Stimulated activated CD4-positive, alpha-beta T cell treated with anti-CD3 and anti-CD28 coated beads, TNF-alpha, amount 100 ng/mL, for 4 hours (primary cell): ENCODE measurements around the gene CCDC116.
"Not testable (repeated sequence)": the region's sequence is repeated elsewhere in the genome, so short reads cannot be mapped to it uniquely, and the experiment has no call there.

Source experiments
- DNase-seq, 3 experiments: peaks; one replicate each; pipeline ENCODE4 v3.0.0-alpha.2; 2020; ENCODE audit warnings: low read depth in 3 of 3

The CCDC116 gene

GRCh38 chr22:21631025-21631424 lies 1.5 kb upstream of the CCDC116 start:
- no peak for DNase-seq

DNA sequence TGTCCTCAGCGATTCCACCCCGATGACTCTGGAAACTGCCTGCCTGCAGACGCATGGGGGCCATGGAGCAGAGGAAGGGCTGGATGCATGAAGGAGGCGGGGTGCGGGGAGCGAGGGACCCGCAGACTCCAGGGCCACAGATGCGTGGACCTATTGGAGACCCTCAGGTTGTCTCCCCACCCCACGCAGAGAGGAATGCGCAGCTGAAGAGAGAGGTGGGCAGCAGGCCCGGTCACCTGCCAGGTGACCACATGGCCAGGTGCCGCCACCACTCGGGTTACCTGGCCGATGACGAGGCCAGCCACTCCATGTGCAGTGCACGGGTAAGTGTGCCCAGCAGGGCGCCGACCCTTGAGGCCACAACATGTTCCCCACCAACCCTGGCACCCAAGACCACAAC lies 371 bp downstream of the CCDC116 start:
- no peak for DNase-seq

DNA sequence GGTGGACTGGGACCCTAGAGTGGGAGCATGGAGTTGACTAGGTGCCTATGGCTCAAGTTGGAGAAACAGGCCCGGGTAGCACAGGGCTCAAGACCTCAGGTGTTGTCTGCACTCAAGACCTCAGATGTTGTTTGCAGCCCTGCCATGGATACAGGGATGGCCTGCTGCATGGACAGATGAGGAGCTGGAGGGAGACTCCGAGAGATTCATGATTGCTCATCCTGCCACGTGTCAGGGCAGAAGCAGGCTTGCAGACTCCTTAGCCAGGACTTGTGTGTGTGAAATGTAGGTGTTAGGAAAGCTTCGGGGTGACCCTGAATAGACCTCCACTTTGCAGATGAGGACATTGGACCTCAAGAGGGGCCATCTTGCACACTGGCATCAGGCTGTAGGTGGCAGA lies 921 bp downstream of the CCDC116 start:
- no peak for DNase-seq

GRCh38 chr22:21634081-21634480 lies 1.5 kb downstream of the CCDC116 start:
- DNase-seq, result no peak

DNA sequence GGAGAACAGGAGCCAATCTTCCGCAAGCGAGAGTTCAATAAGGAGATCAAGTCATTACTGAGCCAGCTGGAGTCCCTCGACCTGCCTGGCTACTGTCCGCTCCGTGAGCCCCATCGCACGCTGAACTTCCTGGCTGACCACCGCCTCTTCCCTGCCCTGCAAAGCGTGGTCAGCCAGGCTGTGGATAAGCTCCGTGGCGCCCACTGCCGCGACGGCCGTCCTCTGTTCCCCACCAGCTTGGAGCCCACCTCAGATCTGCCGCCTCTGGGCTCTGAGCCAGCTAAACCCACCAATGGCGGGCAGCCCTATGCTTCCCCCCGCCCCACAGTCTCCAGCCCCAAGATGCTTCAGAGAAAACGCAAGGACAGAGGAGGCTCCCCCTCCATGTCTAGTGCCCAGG lies 2.3 kb downstream of the CCDC116 start:
- no peak for DNase-seq

GRCh38 chr22:21635771-21636510 lies 3.4 kb downstream of the CCDC116 start:
- no peak for DNase-seq

DNA sequence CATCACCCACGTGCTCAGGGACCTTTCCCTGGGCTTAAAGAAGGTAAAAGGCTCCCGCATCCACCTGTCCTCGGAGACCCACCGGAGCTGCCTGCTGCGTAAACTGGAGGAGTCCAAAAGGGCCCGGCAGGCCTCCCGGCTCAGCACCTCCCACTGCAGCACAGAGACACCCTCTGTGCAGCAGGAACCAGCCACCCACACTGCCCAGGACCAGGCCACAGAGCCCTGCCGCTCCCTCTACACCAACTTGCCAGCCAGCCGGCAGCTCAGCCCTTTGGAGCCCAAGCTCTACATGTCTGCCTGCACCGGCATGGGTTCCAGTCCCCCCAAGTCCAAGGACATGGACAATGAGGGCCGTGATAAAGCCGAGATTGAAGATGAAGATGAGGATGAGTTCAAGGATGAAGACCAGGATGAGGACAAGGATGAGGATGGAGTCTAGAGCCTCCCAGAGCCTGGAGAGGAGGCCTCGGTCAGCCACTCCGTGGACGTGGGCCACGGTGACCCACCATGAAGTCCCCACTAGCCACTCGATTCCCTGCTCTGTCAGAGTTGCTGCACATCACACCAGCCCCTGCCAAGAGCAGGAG lies 4.2 kb downstream of the CCDC116 start:
- no peak for DNase-seq

- DNase-seq, result not testable (repeated sequence)
These were observed 4.9 kb downstream of the CCDC116 start for GRCh38 chr22:21637450-21637849.

DNA sequence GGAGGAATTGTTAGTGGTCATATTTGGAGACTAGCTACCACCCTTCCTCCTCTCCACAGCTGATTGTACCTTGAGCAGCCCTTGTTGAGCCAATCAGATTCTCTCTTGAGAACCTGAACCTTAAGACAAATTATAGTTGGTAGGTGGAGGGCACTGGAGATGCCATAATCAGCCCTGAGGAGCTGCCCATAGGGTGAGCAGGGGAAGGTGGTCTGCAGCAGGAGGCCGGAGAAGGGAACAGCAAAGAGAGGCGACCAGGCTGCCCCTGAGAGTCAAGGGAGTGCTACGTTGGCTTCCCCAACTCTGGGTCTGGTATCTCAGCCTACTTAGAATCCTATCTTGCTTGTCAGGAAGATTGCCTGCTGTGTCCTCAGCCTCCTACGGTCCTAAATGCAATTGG lies 6.8 kb downstream of the CCDC116 start:
- DNase-seq, result no peak

DNA sequence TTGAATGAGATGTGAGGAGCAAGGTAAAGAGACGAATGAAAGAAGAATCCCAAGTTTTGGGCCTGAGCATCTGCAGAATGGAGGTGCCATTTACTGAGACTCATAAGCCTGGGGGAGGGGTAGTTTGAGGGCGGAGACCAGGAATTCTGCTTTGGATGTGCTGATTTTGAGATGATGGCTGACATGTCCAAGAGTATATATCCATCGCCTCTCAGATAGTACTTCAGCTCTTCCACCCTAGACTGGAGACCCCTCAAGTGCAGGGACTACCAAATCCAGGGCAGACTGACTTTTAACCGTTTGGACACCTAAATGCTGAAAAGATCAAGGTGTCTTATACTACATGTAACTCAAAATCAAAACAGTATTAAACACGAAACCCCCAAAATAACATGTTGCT lies 8.2 kb downstream of the CCDC116 start:
- DNase-seq, result no peak

- no peak for DNase-seq
These were observed 8.8 kb downstream of the CCDC116 start for GRCh38 chr22:21641417-21641788.

GRCh38 chr22:21641789-21642583 lies 9.4 kb downstream of the CCDC116 start, which contains the start of gene SDF2L1:
Gene SDF2L1, plus strand, starts transcription at chr22:21642302. Its CDS starts 35 bp downstream, at chr22:21642337.
- peak; percentile 94 to 97 (median 97) for DNase-seq

- DNase-seq, result peak; percentile 38 to 44 (median 39)
These were observed 10.3 kb downstream of the CCDC116 start for GRCh38 chr22:21642584-21643448.

GRCh38 chr22:21643533-21644357 lies 11.2 kb downstream of the CCDC116 start:
- no peak for DNase-seq

- DNase-seq, result not testable (repeated sequence)
These were observed 13.0 kb downstream of the CCDC116 start for GRCh38 chr22:21645513-21645912.

DNA sequence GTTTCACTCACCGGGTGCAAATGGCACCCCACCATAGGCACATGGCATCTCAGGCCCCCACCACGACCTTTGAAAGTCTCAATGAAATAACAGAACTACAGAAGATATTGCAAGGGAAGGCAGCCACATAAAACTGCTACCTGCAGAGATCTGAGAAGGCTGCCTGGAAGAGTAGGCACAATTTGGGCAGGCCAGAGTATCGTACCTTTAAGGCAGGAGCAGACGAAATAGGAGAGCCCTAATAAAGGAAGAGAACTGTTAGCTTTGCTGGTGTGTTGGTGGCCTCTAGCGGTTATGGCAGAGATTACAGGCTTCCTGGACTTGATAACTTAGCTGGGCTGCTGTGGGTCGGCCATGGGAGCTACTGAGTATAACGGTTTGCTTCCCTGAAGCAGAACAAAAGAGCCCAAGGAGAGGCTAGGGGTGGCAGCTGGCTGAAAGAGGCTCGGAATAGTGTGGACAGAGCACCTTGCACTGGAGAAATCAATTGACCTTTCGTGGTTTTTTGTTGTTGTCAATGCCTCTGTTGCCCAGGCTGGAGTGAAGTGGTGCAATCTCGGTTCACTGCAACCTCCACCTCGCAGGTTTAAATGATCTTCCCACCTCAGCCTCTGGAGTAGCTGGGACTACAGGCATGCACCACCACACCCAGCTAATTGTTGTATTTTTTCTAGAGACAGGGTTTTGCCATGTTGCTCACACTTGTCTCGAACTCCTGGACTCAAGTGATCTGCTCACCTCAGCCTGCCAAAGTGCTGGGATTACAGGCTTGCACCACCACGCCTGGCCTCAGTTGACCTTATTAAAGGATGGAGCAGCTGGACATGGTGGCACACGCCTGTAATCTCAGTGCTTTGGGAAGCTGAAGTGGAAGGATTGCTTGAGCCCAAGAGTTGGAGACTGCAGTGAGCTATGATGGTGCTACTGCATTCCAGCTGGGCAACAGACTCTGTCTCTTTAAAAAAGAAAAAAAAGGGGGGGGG lies 14.3 kb downstream of the CCDC116 start:
- peak in 2 of 3 experiments; percentile 62 to 63 for DNase-seq

GRCh38 chr22:21650280-21650679 lies 17.7 kb downstream of the CCDC116 start:
- no peak for DNase-seq

DNA sequence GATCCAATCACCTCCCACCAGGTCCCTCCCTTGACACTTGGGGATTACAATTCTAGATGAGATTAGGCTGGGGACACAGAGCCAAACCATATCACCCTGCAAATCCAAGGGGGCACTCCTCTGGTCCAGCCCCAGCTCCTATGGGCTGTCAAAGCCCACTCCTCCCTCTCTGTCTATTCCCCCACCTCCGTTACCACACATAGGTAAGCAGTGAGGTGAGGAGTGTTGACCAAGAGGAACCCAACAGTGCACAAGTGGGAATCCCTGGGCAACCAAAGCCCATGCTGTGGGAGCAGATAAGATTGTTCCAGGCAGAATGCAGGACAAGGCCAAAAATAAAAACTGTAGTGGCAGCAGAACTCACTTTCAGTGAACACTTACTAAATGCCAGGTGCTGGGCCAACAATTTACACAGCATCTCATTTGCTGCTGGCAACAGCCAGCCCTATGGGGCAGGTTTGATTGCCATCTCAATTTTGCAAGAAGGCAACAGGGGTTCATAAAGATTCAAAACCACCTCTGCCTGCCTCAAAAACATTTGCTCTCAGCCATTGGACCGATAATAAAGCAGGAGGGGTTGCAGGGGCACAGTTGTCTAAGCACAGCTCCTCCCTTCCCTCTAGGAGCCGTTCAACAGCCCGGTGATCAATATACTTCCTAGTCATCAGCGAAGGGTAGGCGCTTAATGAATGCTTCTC lies 18.4 kb downstream of the CCDC116 start:
- DNase-seq, result no peak

DNA sequence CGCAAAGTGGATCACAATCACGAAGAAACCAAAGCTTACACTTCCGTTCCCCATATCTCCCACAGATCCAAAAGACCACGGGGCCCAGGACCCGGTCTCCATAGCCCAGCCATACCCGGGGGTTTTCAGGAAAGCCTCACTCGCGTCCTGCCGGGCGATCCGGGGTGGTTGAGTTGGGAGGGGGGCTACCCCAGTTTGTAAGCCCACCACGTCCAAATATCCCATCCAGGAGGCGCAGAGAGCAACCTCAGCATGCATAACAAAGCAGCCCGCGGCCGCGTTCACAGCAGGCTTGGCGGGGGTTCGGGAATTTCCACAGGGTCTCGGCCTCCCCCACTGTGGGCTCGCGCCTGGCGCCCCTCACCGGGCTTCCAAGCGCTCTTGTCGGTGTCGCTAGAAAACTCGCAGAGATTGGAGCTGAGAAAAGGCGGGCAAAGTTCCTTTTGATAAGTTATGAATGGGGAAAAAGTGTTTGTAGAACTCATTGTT lies 19.0 kb downstream of the CCDC116 start:
- no peak for DNase-seq
